GM23338 (cell line): Measurements from ENCODE around the gene CLEC3B. TPM values are rescaled to one million over a fixed set of nuclear protein-coding genes. Genes with fewer than 3 reads are reported as not detected.

Source experiments
- ATAC-seq: fragments of 200-7000 bp; cut with Tn5 transposase; 3 replicates; pipeline ENCODE4 v1.9.1; 2020
- DNase-seq: peaks from one replicate; pipeline ENCODE4 v3.0.0-alpha.2; 2015; ENCODE audit warnings: low spot score
- H2AFZ ChIP-seq: fragments of 200-600 bp; sonication (generic); 2 replicates; pipeline ENCODE4 v1.8.0; 2016; ENCODE audit warnings: antibody characterized with exemption, mild to moderate bottlenecking, moderate library complexity
- H3F3A ChIP-seq: fragments of 200-600 bp; sonication (generic); replicated peaks from 2 replicates; pipeline ENCODE4 v1.8.0; 2017; ENCODE audit warnings: antibody characterized with exemption, mixed run types, low read depth
- H3K27ac ChIP-seq: fragments of 200-600 bp; sonication (generic); 2 replicates; pipeline ENCODE4 v1.6.1; 2016; ENCODE audit warnings: low read depth
- H3K27me3 ChIP-seq: fragments of 200-600 bp; sonication (generic); 2 replicates; pipeline ENCODE4 v1.8.0; 2016; ENCODE audit warnings: mild to moderate bottlenecking, mixed run types, moderate library complexity; ENCODE audit not compliant: insufficient read depth
- H3K36me3 ChIP-seq: fragments of 200-600 bp; sonication (generic); 2 replicates; pipeline ENCODE4 v1.8.0; 2016; ENCODE audit warnings: mild to moderate bottlenecking; ENCODE audit not compliant: insufficient read depth
- H3K4me1 ChIP-seq: fragments of 200-600 bp; sonication (generic); 2 replicates; pipeline ENCODE4 v1.8.0; 2016; ENCODE audit warnings: mild to moderate bottlenecking, moderate library complexity; ENCODE audit not compliant: insufficient read depth
- H3K4me2 ChIP-seq: fragments of 200-600 bp; sonication (generic); 2 replicates; pipeline ENCODE4 v1.7.1; 2017; ENCODE audit warnings: mixed run types
- H3K4me3 ChIP-seq: fragments of 200-600 bp; sonication (generic); 2 replicates; pipeline ENCODE4 v1.6.1; 2016; ENCODE audit warnings: mixed run types
- H3K79me2 ChIP-seq: fragments of 200-600 bp; sonication (generic); replicated peaks from 2 replicates; pipeline ENCODE4 v1.8.0; 2017; ENCODE audit warnings: mild to moderate bottlenecking; ENCODE audit not compliant: insufficient read depth
- H3K9me2 ChIP-seq: fragments of 200-600 bp; sonication (generic); 2 replicates; pipeline ENCODE4 v1.8.0; 2017; ENCODE audit not compliant: insufficient read depth
- H4K20me1 ChIP-seq: fragments of 200-600 bp; sonication (generic); replicated peaks from 2 replicates; pipeline ENCODE4 v1.8.0; 2017; ENCODE audit warnings: mild to moderate bottlenecking; ENCODE audit not compliant: insufficient read depth
- H3K27ac Mint-ChIP-seq: 2 replicates; pipeline ENCODE4 v1.8.0; 2020; ENCODE audit warnings: inconsistent platforms, mild to moderate bottlenecking, moderate library complexity, mixed read lengths
- H3K27me3 Mint-ChIP-seq: 3 replicates; pipeline ENCODE4 v1.8.0; 2022; ENCODE audit warnings: low read depth, mild to moderate bottlenecking, moderate library complexity, mixed read lengths, inconsistent platforms; ENCODE audit not compliant: insufficient read depth, poor library complexity
- H3K36me3 Mint-ChIP-seq: 3 replicates; pipeline ENCODE4 v1.8.0; 2021; ENCODE audit warnings: low read depth, mild to moderate bottlenecking, inconsistent platforms, moderate library complexity, mixed read lengths
- H3K4me1 Mint-ChIP-seq: 3 replicates; pipeline ENCODE4 v1.8.0; 2020; ENCODE audit warnings: mild to moderate bottlenecking, inconsistent platforms, mixed read lengths
- H3K4me3 Mint-ChIP-seq: 3 replicates; pipeline ENCODE4 v1.8.0; 2021; ENCODE audit warnings: moderate library complexity, mild to moderate bottlenecking, inconsistent platforms, mixed read lengths
- H3K9me3 Mint-ChIP-seq: 3 replicates; pipeline ENCODE4 v1.8.0; 2020; ENCODE audit warnings: moderate library complexity, mild to moderate bottlenecking, inconsistent platforms, mixed read lengths
- EZH2 ChIP-seq: fragments of 200-600 bp; sonication (generic); IDR thresholded peaks from one replicate; pipeline ENCODE4 v1.8.0; 2017; ENCODE audit warnings: antibody characterized with exemption, mild to moderate bottlenecking, low read depth; ENCODE audit not compliant: unreplicated experiment
- EZH2phosphoT487 ChIP-seq: fragments of 200-600 bp; sonication (generic); IDR thresholded peaks from one replicate; pipeline ENCODE4 v1.8.1; 2018; ENCODE audit warnings: antibody characterized with exemption; ENCODE audit not compliant: unreplicated experiment
- JUNB ChIP-seq: IDR thresholded peaks from one replicate; pipeline ENCODE4 v1.6.1; 2016; ENCODE audit warnings: antibody characterized with exemption; ENCODE audit not compliant: unreplicated experiment
- NANOG ChIP-seq: IDR thresholded peaks from 2 replicates; pipeline ENCODE4 v1.6.1; 2016; ENCODE audit warnings: antibody characterized with exemption, borderline replicate concordance
- POLR2AphosphoS5 ChIP-seq: IDR thresholded peaks from 2 replicates; pipeline ENCODE4 v1.6.1; 2016; ENCODE audit warnings: antibody characterized with exemption, low read depth
- STAT1 ChIP-seq: IDR thresholded peaks from one replicate; pipeline ENCODE4 v1.6.1; 2016; ENCODE audit warnings: antibody characterized with exemption; ENCODE audit not compliant: unreplicated experiment
- ZNF114 ChIP-seq: fragments of 250-450 bp; sonication (Bioruptor Pico); IDR thresholded peaks from 2 replicates; pipeline ENCODE4 v1.5.0; 2020; ENCODE audit warnings: mild to moderate bottlenecking, moderate library complexity
- ZNF331 ChIP-seq: fragments of 250-450 bp; sonication (Bioruptor Pico); IDR thresholded peaks from 2 replicates; pipeline ENCODE4 v1.5.0; 2020; ENCODE audit warnings: low read depth, mild to moderate bottlenecking, moderate library complexity
- polyA plus RNA-seq: library from polyadenylated mRNA; unstranded; fragments of >200 nt; fragmentation: Nextera tagmentation; extraction: Ambion mirVana; gene quantifications from 2 replicates; pipeline ENCODE4 v1.2.1, GENCODE V29; 2016
- total RNA-seq: library from RNA; depleted of rRNA; stranded (reverse); fragments of >200 nt; shearing (Covaris generic); gene quantifications from 2 replicates; pipeline ENCODE4 v1.2.3, GENCODE V29; 2014
- TF ChIP-seq, protein P1 (sequence below): fragments of 250-450 bp; sonication (Bioruptor Pico); IDR thresholded peaks from 2 replicates; pipeline ENCODE4 v1.5.0; 2020; ENCODE audit warnings: mild to moderate bottlenecking, moderate library complexity
- TF ChIP-seq, protein P2 (sequence below): IDR thresholded peaks from one replicate; pipeline ENCODE4 v1.6.1; 2018; ENCODE audit warnings: antibody characterized with exemption; ENCODE audit not compliant: unreplicated experiment
- TF ChIP-seq, protein P3 (sequence below), 2 experiments: fragments of 200-600 bp in 1 of 2; sonication (generic) in 1 of 2; conservative IDR thresholded peaks; 2 replicates each; pipeline versions ENCODE4 v1.5.1 to v1.6.1; 2016 to 2017; ENCODE audit warnings: antibody characterized with exemption in 2 of 2, low read depth in 2 of 2, mild to moderate bottlenecking in 2 of 2, moderate library complexity in 1 of 2
- TF ChIP-seq, protein P4 (sequence below): IDR thresholded peaks from 2 replicates; pipeline ENCODE4 v1.6.1; 2016; ENCODE audit warnings: antibody characterized with exemption

The CLEC3B gene
- total and polyA plus RNA-seq, 2 experiments from 2014 or later = not detected

DNA sequence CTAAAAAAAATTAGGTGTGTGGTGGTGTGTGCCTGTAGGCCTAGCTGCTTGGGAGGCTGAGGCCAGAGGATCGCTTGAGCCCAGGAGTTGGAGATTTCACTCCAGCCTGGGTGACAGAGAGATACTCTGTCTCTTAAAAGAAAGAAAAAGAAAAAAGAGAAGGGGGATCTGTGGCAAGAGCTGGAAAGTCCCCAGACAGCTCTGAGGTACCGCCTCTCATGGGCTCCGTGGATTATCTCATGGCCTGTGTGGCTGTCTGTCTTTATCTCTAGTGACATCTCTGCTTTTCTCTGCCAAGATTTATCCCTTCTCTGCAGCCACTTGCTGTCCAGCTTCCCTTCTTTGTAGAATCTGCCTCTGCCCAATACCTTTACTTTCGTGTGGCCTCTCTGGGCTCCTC is 44.4 kb upstream of the CLEC3B start:
- no peak overlapping the region for H3K4me3 ChIP-seq
- DNase-seq = no peak
- H3F3A ChIP-seq = no peaks in the 10 kb centered on the region
- peaks cover 18% of the 10 kb centered on the region for H3K9me3 Mint-ChIP-seq
- no peak overlapping the region for H2AFZ ChIP-seq
- no peak overlapping the region for H3K4me3 Mint-ChIP-seq
- H3K36me3 Mint-ChIP-seq = peaks cover 34% of the 10 kb centered on the region
- TF ChIP-seq, protein P1, sequence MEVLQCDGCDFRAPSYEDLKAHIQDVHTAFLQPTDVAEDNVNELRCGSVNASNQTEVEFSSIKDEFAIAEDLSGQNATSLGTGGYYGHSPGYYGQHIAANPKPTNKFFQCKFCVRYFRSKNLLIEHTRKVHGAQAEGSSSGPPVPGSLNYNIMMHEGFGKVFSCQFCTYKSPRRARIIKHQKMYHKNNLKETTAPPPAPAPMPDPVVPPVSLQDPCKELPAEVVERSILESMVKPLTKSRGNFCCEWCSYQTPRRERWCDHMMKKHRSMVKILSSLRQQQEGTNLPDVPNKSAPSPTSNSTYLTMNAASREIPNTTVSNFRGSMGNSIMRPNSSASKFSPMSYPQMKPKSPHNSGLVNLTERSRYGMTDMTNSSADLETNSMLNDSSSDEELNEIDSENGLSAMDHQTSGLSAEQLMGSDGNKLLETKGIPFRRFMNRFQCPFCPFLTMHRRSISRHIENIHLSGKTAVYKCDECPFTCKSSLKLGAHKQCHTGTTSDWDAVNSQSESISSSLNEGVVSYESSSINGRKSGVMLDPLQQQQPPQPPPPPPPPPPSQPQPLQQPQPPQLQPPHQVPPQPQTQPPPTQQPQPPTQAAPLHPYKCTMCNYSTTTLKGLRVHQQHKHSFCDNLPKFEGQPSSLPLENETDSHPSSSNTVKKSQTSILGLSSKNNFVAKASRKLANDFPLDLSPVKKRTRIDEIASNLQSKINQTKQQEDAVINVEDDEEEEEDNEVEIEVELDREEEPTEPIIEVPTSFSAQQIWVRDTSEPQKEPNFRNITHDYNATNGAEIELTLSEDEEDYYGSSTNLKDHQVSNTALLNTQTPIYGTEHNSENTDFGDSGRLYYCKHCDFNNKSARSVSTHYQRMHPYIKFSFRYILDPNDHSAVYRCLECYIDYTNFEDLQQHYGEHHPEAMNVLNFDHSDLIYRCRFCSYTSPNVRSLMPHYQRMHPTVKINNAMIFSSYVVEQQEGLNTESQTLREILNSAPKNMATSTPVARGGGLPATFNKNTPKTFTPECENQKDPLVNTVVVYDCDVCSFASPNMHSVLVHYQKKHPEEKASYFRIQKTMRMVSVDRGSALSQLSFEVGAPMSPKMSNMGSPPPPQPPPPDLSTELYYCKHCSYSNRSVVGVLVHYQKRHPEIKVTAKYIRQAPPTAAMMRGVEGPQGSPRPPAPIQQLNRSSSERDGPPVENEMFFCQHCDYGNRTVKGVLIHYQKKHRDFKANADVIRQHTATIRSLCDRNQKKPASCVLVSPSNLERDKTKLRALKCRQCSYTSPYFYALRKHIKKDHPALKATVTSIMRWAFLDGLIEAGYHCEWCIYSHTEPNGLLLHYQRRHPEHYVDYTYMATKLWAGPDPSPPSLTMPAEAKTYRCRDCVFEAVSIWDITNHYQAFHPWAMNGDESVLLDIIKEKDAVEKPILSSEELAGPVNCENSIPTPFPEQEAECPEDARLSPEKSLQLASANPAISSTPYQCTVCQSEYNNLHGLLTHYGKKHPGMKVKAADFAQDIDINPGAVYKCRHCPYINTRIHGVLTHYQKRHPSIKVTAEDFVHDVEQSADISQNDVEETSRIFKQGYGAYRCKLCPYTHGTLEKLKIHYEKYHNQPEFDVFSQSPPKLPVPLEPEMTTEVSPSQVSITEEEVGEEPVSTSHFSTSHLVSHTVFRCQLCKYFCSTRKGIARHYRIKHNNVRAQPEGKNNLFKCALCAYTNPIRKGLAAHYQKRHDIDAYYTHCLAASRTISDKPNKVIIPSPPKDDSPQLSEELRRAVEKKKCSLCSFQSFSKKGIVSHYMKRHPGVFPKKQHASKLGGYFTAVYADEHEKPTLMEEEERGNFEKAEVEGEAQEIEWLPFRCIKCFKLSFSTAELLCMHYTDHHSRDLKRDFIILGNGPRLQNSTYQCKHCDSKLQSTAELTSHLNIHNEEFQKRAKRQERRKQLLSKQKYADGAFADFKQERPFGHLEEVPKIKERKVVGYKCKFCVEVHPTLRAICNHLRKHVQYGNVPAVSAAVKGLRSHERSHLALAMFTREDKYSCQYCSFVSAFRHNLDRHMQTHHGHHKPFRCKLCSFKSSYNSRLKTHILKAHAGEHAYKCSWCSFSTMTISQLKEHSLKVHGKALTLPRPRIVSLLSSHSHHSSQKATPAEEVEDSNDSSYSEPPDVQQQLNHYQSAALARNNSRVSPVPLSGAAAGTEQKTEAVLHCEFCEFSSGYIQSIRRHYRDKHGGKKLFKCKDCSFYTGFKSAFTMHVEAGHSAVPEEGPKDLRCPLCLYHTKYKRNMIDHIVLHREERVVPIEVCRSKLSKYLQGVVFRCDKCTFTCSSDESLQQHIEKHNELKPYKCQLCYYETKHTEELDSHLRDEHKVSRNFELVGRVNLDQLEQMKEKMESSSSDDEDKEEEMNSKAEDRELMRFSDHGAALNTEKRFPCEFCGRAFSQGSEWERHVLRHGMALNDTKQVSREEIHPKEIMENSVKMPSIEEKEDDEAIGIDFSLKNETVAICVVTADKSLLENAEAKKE (CRISPR knock-in tag) = no peak
- no peak for TF ChIP-seq STAT1
- no peak for TF ChIP-seq POLR2AphosphoS5
- no peak for TF ChIP-seq ZNF114 (CRISPR knock-in tag)
- no peak for TF ChIP-seq JUNB
- TF ChIP-seq EZH2phosphoT487 = no peak
- TF ChIP-seq NANOG = no peak
- TF ChIP-seq, protein P2, sequence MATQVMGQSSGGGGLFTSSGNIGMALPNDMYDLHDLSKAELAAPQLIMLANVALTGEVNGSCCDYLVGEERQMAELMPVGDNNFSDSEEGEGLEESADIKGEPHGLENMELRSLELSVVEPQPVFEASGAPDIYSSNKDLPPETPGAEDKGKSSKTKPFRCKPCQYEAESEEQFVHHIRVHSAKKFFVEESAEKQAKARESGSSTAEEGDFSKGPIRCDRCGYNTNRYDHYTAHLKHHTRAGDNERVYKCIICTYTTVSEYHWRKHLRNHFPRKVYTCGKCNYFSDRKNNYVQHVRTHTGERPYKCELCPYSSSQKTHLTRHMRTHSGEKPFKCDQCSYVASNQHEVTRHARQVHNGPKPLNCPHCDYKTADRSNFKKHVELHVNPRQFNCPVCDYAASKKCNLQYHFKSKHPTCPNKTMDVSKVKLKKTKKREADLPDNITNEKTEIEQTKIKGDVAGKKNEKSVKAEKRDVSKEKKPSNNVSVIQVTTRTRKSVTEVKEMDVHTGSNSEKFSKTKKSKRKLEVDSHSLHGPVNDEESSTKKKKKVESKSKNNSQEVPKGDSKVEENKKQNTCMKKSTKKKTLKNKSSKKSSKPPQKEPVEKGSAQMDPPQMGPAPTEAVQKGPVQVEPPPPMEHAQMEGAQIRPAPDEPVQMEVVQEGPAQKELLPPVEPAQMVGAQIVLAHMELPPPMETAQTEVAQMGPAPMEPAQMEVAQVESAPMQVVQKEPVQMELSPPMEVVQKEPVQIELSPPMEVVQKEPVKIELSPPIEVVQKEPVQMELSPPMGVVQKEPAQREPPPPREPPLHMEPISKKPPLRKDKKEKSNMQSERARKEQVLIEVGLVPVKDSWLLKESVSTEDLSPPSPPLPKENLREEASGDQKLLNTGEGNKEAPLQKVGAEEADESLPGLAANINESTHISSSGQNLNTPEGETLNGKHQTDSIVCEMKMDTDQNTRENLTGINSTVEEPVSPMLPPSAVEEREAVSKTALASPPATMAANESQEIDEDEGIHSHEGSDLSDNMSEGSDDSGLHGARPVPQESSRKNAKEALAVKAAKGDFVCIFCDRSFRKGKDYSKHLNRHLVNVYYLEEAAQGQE = no peak
- TF ChIP-seq, protein P3, sequence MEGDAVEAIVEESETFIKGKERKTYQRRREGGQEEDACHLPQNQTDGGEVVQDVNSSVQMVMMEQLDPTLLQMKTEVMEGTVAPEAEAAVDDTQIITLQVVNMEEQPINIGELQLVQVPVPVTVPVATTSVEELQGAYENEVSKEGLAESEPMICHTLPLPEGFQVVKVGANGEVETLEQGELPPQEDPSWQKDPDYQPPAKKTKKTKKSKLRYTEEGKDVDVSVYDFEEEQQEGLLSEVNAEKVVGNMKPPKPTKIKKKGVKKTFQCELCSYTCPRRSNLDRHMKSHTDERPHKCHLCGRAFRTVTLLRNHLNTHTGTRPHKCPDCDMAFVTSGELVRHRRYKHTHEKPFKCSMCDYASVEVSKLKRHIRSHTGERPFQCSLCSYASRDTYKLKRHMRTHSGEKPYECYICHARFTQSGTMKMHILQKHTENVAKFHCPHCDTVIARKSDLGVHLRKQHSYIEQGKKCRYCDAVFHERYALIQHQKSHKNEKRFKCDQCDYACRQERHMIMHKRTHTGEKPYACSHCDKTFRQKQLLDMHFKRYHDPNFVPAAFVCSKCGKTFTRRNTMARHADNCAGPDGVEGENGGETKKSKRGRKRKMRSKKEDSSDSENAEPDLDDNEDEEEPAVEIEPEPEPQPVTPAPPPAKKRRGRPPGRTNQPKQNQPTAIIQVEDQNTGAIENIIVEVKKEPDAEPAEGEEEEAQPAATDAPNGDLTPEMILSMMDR (conservative IDR thresholded peaks at IDR 0.05; ENCODE audit: low read depth in 2 of 2) = no peak
- TF ChIP-seq, protein P4, sequence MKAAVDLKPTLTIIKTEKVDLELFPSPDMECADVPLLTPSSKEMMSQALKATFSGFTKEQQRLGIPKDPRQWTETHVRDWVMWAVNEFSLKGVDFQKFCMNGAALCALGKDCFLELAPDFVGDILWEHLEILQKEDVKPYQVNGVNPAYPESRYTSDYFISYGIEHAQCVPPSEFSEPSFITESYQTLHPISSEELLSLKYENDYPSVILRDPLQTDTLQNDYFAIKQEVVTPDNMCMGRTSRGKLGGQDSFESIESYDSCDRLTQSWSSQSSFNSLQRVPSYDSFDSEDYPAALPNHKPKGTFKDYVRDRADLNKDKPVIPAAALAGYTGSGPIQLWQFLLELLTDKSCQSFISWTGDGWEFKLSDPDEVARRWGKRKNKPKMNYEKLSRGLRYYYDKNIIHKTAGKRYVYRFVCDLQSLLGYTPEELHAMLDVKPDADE = no peak
- TF ChIP-seq ZNF331 (CRISPR knock-in tag) = no peak
- TF ChIP-seq EZH2 = no peak
- no peaks in the 10 kb centered on the region for H3K27me3 ChIP-seq
- peaks cover 17% of the 10 kb centered on the region for H3K4me1 Mint-ChIP-seq
- peaks cover 5% of the 10 kb centered on the region for H3K27me3 Mint-ChIP-seq
- H4K20me1 ChIP-seq = peaks cover 62% of the 10 kb centered on the region
- no peaks in the 10 kb centered on the region; the same call in 1 of the 2 replicates for H3K36me3 ChIP-seq
- ATAC-seq = no peak
- peaks cover 9% of the 10 kb centered on the region for H3K4me1 ChIP-seq
- H3K27ac Mint-ChIP-seq = no peak overlapping the region
- no peak overlapping the region for H3K27ac ChIP-seq
- peaks cover 95% of the 10 kb centered on the region for H3K79me2 ChIP-seq
- H3K4me2 ChIP-seq = no peak overlapping the region
- H3K9me2 ChIP-seq = no peaks in the 10 kb centered on the region
